HepG2 (cell line): ENCODE data around the gene TBC1D14. TPM values are rescaled to one million over a fixed set of nuclear protein-coding genes. Genes with fewer than 3 reads are reported as not detected.

Experiments
- ATAC-seq: fragments of 200-7000 bp; cut with Tn5 transposase; 3 replicates; pipeline ENCODE4 v1.9.1; 2020; ENCODE audit warnings: mild to moderate bottlenecking, moderate library complexity
- BruUV-seq: library from RNA; stranded (reverse); fragments of 400-500 nt; replicated peaks from 2 replicates; lab custom pipeline; 2021; lab: Mats Ljungman, UMichigan
- CTCF ChIA-PET: fragments of 300-600 bp; formaldehyde crosslinking; extraction: SDS; loops from one replicate; lab custom pipeline; 2021; ENCODE audit warnings: low total read pairs, inconsistent platforms, low intra/inter-chr PET ratio; lab: Yijun Ruan, JAX
- POLR2A ChIA-PET: fragments of 350-600 bp; sonication (Branson Sonifier 250); formaldehyde crosslinking; loops from one replicate; lab custom pipeline; 2020; ENCODE audit warnings: antibody characterized with exemption, inconsistent platforms; lab: Yijun Ruan, JAX
- DNase-seq: peaks from one replicate; pipeline ENCODE4 v3.0.0-alpha.2; 2015; ENCODE audit warnings: low spot score
- FAIRE-seq: peaks from 3 replicates; lab custom pipeline; 2011; peaks lifted over from hg19 to GRCh38; lab: Jason Lieb, UNC
- H2AFZ ChIP-seq: one replicate; pipeline ENCODE4 v1.6.1; 2011; ENCODE audit warnings: low read length, inconsistent platforms
- H3K27ac ChIP-seq: fragments of 300-600 bp; 3 replicates; pipeline ENCODE4 v1.8.0; 2011; ENCODE audit warnings: mixed run types, mild to moderate bottlenecking, mixed read lengths, low read length, inconsistent platforms; ENCODE audit not compliant: insufficient read depth; ENCODE audit errors: extremely low read length
- H3K27me3 ChIP-seq, 2 experiments: fragments of 200-600 bp in 1 of 2; 2 replicates in 1 of 2; 3 replicates in 1 of 2; pipeline versions ENCODE4 v1.6.0 to v1.8.0; 2011; ENCODE audit warnings: low read length in 2 of 2, mild to moderate bottlenecking in 2 of 2, moderate library complexity in 2 of 2, inconsistent platforms in 1 of 2; ENCODE audit not compliant: insufficient read depth in 2 of 2, control insufficient read depth in 1 of 2
- H3K36me3 ChIP-seq, 2 experiments: fragments of 200-600 bp in 1 of 2; replicated peaks in 1 of 2; 2 replicates in 1 of 2; 3 replicates in 1 of 2; pipeline versions ENCODE4 v1.5.1 to v1.8.0; 2011; ENCODE audit warnings: low read length in 2 of 2, inconsistent platforms in 1 of 2; ENCODE audit not compliant: insufficient read depth in 2 of 2, control insufficient read depth in 1 of 2
- H3K4me1 ChIP-seq: 2 replicates; pipeline ENCODE4 v1.5.1; 2012; ENCODE audit warnings: low read length, inconsistent platforms; ENCODE audit not compliant: insufficient read depth
- H3K4me2 ChIP-seq: 2 replicates; pipeline ENCODE4 v1.6.0; 2011; ENCODE audit warnings: low read depth, low read length, inconsistent platforms
- H3K4me3 ChIP-seq, 3 experiments: fragments of 200-600 bp in 1 of 3; sonication (generic), shearing (Covaris generic) in 1 of 3; replicated peaks in 1 of 3; 2 replicates each; pipeline ENCODE4 v1.5.1; 2011 to 2016; ENCODE audit warnings: low read length in 3 of 3, inconsistent platforms in 2 of 3, low read depth in 2 of 3, mild to moderate bottlenecking in 2 of 3, control low read depth in 1 of 3, mixed read lengths in 1 of 3; ENCODE audit not compliant: insufficient read depth in 1 of 3
- H3K79me2 ChIP-seq: one replicate; pipeline ENCODE4 v1.6.1; 2011; ENCODE audit warnings: low read length, inconsistent platforms; ENCODE audit not compliant: insufficient read depth
- H3K9ac ChIP-seq: 2 replicates; pipeline ENCODE4 v1.6.0; 2011; ENCODE audit warnings: mild to moderate bottlenecking, low read depth, low read length, inconsistent platforms; ENCODE audit not compliant: insufficient read depth
- H3K9me3 ChIP-seq: 2 replicates; pipeline ENCODE4 v1.5.1; 2012; ENCODE audit warnings: mild to moderate bottlenecking, low read length
- H4K20me1 ChIP-seq: 2 replicates; pipeline ENCODE4 v1.6.0; 2011; ENCODE audit warnings: inconsistent platforms, mild to moderate bottlenecking, low read length, moderate library complexity; ENCODE audit not compliant: insufficient read depth
- CBX5 ChIP-seq: sonication (generic); formaldehyde crosslinking; IDR thresholded peaks from 2 replicates; pipeline ENCODE4 v1.4.0; 2020; ENCODE audit warnings: missing genetic modification reagents, borderline replicate concordance
- CSRNP1 ChIP-seq: sonication (generic); formaldehyde crosslinking; IDR thresholded peaks from 2 replicates; pipeline ENCODE4 v1.8.1; 2023; ENCODE audit warnings: mild to moderate bottlenecking, missing genetic modification reagents
- CTCF ChIP-seq: sonication (generic); formaldehyde crosslinking; IDR thresholded peaks from 2 replicates; pipeline ENCODE4 v1.5.0; 2020; ENCODE audit warnings: mild to moderate bottlenecking, missing genetic modification reagents, moderate library complexity
- HDAC2 ChIP-seq: sonication (generic); formaldehyde crosslinking; IDR thresholded peaks from 2 replicates; pipeline ENCODE4 v1.4.0; 2020; ENCODE audit warnings: missing genetic modification reagents
- JUNB ChIP-seq: sonication (generic); formaldehyde crosslinking; IDR thresholded peaks from 2 replicates; pipeline ENCODE4 v1.8.0; 2022; ENCODE audit warnings: missing genetic modification reagents, mild to moderate bottlenecking, borderline replicate concordance
- MZF1 ChIP-seq: sonication (generic); formaldehyde crosslinking; IDR thresholded peaks from 2 replicates; pipeline ENCODE4 v1.8.1; 2023; ENCODE audit warnings: mild to moderate bottlenecking, missing genetic modification reagents, borderline replicate concordance
- NFE2 ChIP-seq: sonication (generic); formaldehyde crosslinking; IDR thresholded peaks from 2 replicates; pipeline ENCODE4 v1.4.0; 2020; ENCODE audit warnings: missing genetic modification reagents
- PAF1 ChIP-seq: IDR thresholded peaks from 2 replicates; pipeline ENCODE4 v1.6.1; 2016; ENCODE audit warnings: missing genetic modification reagents, missing compliant biosample characterization
- POLR2AphosphoS2 ChIP-seq: IDR thresholded peaks from 2 replicates; pipeline ENCODE4 v1.6.1; 2011; ENCODE audit warnings: low read depth, low read length, improper control_type of control experiment
- SMC3 ChIP-seq: IDR thresholded peaks from 2 replicates; pipeline ENCODE4 v1.6.1; 2011; ENCODE audit warnings: low read length, improper control_type of control experiment
- STAG1 ChIP-seq: sonication (generic); formaldehyde crosslinking; IDR thresholded peaks from 2 replicates; pipeline ENCODE4 v1.4.0; 2020; ENCODE audit warnings: missing genetic modification reagents
- TGIF2 ChIP-seq: IDR thresholded peaks from 2 replicates; pipeline ENCODE4 v1.6.1; 2016; ENCODE audit warnings: control low read depth, missing compliant biosample characterization
- THAP11 ChIP-seq: IDR thresholded peaks from 2 replicates; pipeline ENCODE4 v1.6.1; 2016; ENCODE audit warnings: missing biosample characterization, missing genetic modification reagents
- THAP7 ChIP-seq: sonication (generic); formaldehyde crosslinking; IDR thresholded peaks from 2 replicates; pipeline ENCODE4 v1.8.1; 2023; ENCODE audit warnings: mild to moderate bottlenecking, missing genetic modification reagents
- ZNF225 ChIP-seq: sonication (generic); formaldehyde crosslinking; IDR thresholded peaks from 2 replicates; pipeline ENCODE4 v1.4.0; 2020; ENCODE audit warnings: mild to moderate bottlenecking, missing genetic modification reagents
- ZNF34 ChIP-seq: sonication (generic); formaldehyde crosslinking; IDR thresholded peaks from 2 replicates; pipeline ENCODE4 v1.4.0; 2020; ENCODE audit warnings: mild to moderate bottlenecking, missing genetic modification reagents, borderline replicate concordance
- ZNF616 ChIP-seq: sonication (generic); formaldehyde crosslinking; IDR thresholded peaks from 2 replicates; pipeline ENCODE4 v1.5.0; 2020; ENCODE audit warnings: low read depth, mild to moderate bottlenecking, missing genetic modification reagents
- ZNF747 ChIP-seq: sonication (generic); formaldehyde crosslinking; IDR thresholded peaks from 2 replicates; pipeline ENCODE4 v1.8.1; 2023; ENCODE audit warnings: missing genetic modification reagents, mild to moderate bottlenecking, borderline replicate concordance
- WGBS: methylation state at CpG from one replicate; pipeline ENCODE4 v1.1.6; 2017; ENCODE audit warnings: low lambda C conversion rate; 5-methylcytosine and 5-hydroxymethylcytosine counted together
- in situ Hi-C: cut with HindIII; loops from 2 replicates; pipeline ENCODE4 v1.10.0; 2017; ENCODE audit warnings: low pct_unique_long_range_greater_than_20kb; ENCODE audit not compliant: extremely low pct_ligation_motif_present
- intact Hi-C: fragments of 100-400 bp; cut with micrococcal nuclease; formaldehyde crosslinking; loops from one replicate; pipeline ENCODE4 v1.10.0; 2022; ENCODE audit not compliant: unreplicated experiment
- polyA plus RNA-seq, 8 experiments: library from polyadenylated mRNA; depleted of rRNA in 3 of 8; stranded (reverse) in 7 of 8; unstranded in 1 of 8; fragments of >200 nt; fragmentation: Illumina TruSeq in 4 of 8; extraction: Trizol in 4 of 8; gene quantifications; 2 replicates each; pipeline versions ENCODE4 v1.2.1 to v1.2.3, GENCODE V29; 2011 to 2016; ENCODE audit warnings: low read depth in 4 of 8, missing spikeins in 1 of 8, mixed read lengths in 1 of 8; ENCODE audit not compliant: insufficient read depth in 1 of 8
- total RNA-seq, 5 experiments: library from RNA; depleted of rRNA; stranded (reverse); fragments of >200 nt; fragmentation: Illumina TruSeq; extraction: Trizol; gene quantifications; 2 replicates each; pipeline ENCODE4 v1.2.3, GENCODE V29; 2016; ENCODE audit warnings: low read depth in 1 of 5

The TBC1D14 gene
- total and polyA plus RNA-seq, 2 of the 13 experiments (the other 11 are each of a cell fraction or from before 2014, with no cell fraction given) = 29.5 to 46.5 TPM

GRCh38 chr4:6873792-6874461 lies 35.7 kb upstream of the TBC1D14 start:
- WGBS = 80% methylated on average over 2 of the region's 3 CpGs
- peak; percentile 89 for ATAC-seq
- TF ChIP-seq HDAC2 (CRISPR knock-in tag) (no peak), TGIF2 (0 out of 2 replicates have a peak, but pooled peaks have one; percentile 21), CBX5 (CRISPR knock-in tag) (peak; percentile 31; the same call in 1 of the 2 replicates), ZNF616 (CRISPR knock-in tag) (0 out of 2 replicates have a peak, but pooled peaks have one; percentile 37), THAP7 (CRISPR knock-in tag) (no peak), STAG1 (peak; percentile 95), ZNF34 (CRISPR knock-in tag) (no peak), CTCF (peak; percentile 89), ZNF747 (CRISPR knock-in tag) (0 out of 2 replicates have a peak, but pooled peaks have one; percentile 28), CSRNP1 (CRISPR knock-in tag) (no peak), SMC3 (peak; percentile 95), JUNB (CRISPR knock-in tag) (no peak), MZF1 (CRISPR knock-in tag) (0 out of 2 replicates have a peak, but pooled peaks have one; percentile 36), ZNF225 (CRISPR knock-in tag) (no peak), THAP11 (CRISPR knock-in tag) (0 out of 2 replicates have a peak, but pooled peaks have one; percentile 19), PAF1 (CRISPR knock-in tag) (no peak), NFE2 (CRISPR knock-in tag) (no peak), POLR2AphosphoS2 (0 out of 2 replicates have a peak, but pooled peaks have one; percentile 48)

More at GRCh38 chr4:6873792-6874461, 35.7 kb upstream of the TBC1D14 start:
- in situ Hi-C loops (no loop called here), intact Hi-C loops (loop anchor here (1.0 kb wide), 1 partner anchor 154 kb away; no protein-coding TSS in a partner anchor)
- no peak overlapping the region for H3K27ac ChIP-seq
- peak; percentile 41 for DNase-seq
- ChIA-PET CTCF (interaction anchor here (1.1 to 2.5 kb wide), 4 partner anchors 90 to 154 kb away, joined by 3 to 50 read pairs (median 3); no protein-coding TSS in a partner anchor), POLR2A (interaction anchor here (1.0 to 2.9 kb wide), 4 partner anchors 19 to 200 kb away, joined by 3 to 13 read pairs (median 4); a partner anchor contains a TSS)
- FAIRE-seq = peak; percentile 76
- no peak overlapping the region for H3K4me3 ChIP-seq
- no peak overlapping the region for H3K9ac ChIP-seq
- H3K36me3 ChIP-seq = peaks cover 15 to 72% of the 10 kb centered on the region in 2 experiments
- no peaks in the 10 kb centered on the region for H3K79me2 ChIP-seq
- no peaks in the 10 kb centered on the region for H3K27me3 ChIP-seq
- no TSS peak for BruUV-seq
- peaks cover 3% of the 10 kb centered on the region; the same call in 1 of the 2 replicates for H4K20me1 ChIP-seq
- no peak overlapping the region for H2AFZ ChIP-seq
- no peak overlapping the region for H3K4me2 ChIP-seq
- H3K4me1 ChIP-seq = no peaks in the 10 kb centered on the region
- no peaks in the 10 kb centered on the region for H3K9me3 ChIP-seq
